Uterus (tissue), 2 donors: ENCODE results near the gene ASXL3.

Experiments used
- POLR2A ChIP-seq, 2 donors: fragments of 450-650 bp; IDR thresholded peaks; one replicate each; pipeline ENCODE4 v1.6.1; 2016; ENCODE audit warnings: antibody characterized with exemption in 2 of 2, mild to moderate bottlenecking in 1 of 2, moderate library complexity in 1 of 2
- TF ChIP-seq, protein P1 (sequence below), 4 experiments: fragments of 200-600 bp in 2 of 4; fragments of 450-650 bp in 2 of 4; sonication (generic) in 2 of 4; IDR thresholded peaks; one replicate each; pipeline ENCODE4 v1.5.1; 2016 to 2019; ENCODE audit warnings: antibody characterized with exemption in 4 of 4, mild to moderate bottlenecking in 2 of 4, moderate library complexity in 1 of 4

DNA sequence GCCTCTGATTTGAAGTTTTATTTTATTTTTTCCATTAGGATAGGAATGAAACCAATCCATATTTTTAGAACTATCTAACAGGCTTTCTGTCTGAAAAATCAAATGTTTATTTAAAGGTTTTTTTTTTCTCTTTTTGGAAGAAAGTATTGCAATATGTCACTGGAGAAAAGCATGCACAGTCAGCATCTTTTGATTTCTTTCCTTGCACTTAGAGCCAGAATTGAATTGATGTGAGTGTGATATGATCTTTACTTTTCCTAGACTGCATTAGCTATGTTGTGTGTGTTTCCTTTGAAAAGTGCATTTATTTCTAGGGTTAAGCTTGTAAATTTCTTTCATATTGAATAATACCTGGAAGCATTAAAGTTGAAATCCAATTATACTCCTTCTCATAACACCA is 87.6 kb downstream of the ASXL3 start:
- TF ChIP-seq, protein P1, sequence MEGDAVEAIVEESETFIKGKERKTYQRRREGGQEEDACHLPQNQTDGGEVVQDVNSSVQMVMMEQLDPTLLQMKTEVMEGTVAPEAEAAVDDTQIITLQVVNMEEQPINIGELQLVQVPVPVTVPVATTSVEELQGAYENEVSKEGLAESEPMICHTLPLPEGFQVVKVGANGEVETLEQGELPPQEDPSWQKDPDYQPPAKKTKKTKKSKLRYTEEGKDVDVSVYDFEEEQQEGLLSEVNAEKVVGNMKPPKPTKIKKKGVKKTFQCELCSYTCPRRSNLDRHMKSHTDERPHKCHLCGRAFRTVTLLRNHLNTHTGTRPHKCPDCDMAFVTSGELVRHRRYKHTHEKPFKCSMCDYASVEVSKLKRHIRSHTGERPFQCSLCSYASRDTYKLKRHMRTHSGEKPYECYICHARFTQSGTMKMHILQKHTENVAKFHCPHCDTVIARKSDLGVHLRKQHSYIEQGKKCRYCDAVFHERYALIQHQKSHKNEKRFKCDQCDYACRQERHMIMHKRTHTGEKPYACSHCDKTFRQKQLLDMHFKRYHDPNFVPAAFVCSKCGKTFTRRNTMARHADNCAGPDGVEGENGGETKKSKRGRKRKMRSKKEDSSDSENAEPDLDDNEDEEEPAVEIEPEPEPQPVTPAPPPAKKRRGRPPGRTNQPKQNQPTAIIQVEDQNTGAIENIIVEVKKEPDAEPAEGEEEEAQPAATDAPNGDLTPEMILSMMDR (IDR thresholded peaks at IDR 0.05): no peak
- TF ChIP-seq POLR2A (IDR thresholded peaks at IDR 0.05): no peak
